ENCODE measurements around the gene CFAP45. TPM values are rescaled to one million over a fixed set of nuclear protein-coding genes. Genes with fewer than 3 reads are reported as not detected.

Gene CFAP45
- total RNA-seq, 1 experiment from 2014 or later, result 0.48 TPM

- TF ChIP-seq CREM (CRISPR knock-in tag; IDR thresholded peaks at IDR 0.05) (no peak), NR3C1 (CRISPR knock-in tag; conservative IDR thresholded peaks at IDR 0.05; ENCODE audit: low read depth) (no peak), FOXJ3 (CRISPR knock-in tag; IDR thresholded peaks at IDR 0.05; ENCODE audit: borderline replicate concordance) (no peak), AR (CRISPR knock-in tag; IDR thresholded peaks at IDR 0.05) (no peak)
Measured at GRCh38 chr1:159870704-159871103, 29.3 kb downstream of the CFAP45 start (continued).

GRCh38 chr1:159869607-159870006 lies 30.4 kb downstream of the CFAP45 start:
- DNase-seq (ENCODE audit: low spot score), result no peak
- ATAC-seq, result no peak
- H3K4me3 Mint-ChIP-seq, result no peak overlapping the region
- TF ChIP-seq ZNF317 (CRISPR knock-in tag; IDR thresholded peaks at IDR 0.05; ENCODE audit: borderline replicate concordance, low read depth) (no peak), HMGA2 (CRISPR knock-in tag; IDR thresholded peaks at IDR 0.05) (no peak), ATF3 (CRISPR knock-in tag; conservative IDR thresholded peaks at IDR 0.05) (no peak), USF2 (CRISPR knock-in tag; IDR thresholded peaks at IDR 0.05) (no peak), E2F1 (CRISPR knock-in tag; IDR thresholded peaks at IDR 0.05) (no peak), MXD4 (CRISPR knock-in tag; IDR thresholded peaks at IDR 0.05; ENCODE audit: borderline replicate concordance) (no peak), EMX1 (CRISPR knock-in tag; IDR thresholded peaks at IDR 0.05) (no peak), PRRX2 (CRISPR knock-in tag; IDR thresholded peaks at IDR 0.05) (no peak), GTF2I (CRISPR knock-in tag; conservative IDR thresholded peaks at IDR 0.05) (no peak), NR3C1 (CRISPR knock-in tag; conservative IDR thresholded peaks at IDR 0.05; ENCODE audit: low read depth) (no peak), ELF4 (CRISPR knock-in tag; IDR thresholded peaks at IDR 0.05; ENCODE audit: low read depth) (no peak), MAX (CRISPR knock-in tag; IDR thresholded peaks at IDR 0.05) (no peak), FOXK1 (CRISPR knock-in tag; IDR thresholded peaks at IDR 0.05) (no peak), ZNF138 (CRISPR knock-in tag; conservative IDR thresholded peaks at IDR 0.05) (no peak), ZSCAN18 (CRISPR knock-in tag; IDR thresholded peaks at IDR 0.05) (no peak), IRF1 (CRISPR knock-in tag; IDR thresholded peaks at IDR 0.05) (no peak), CREB1 (CRISPR knock-in tag; IDR thresholded peaks at IDR 0.05) (no peak), PREB (CRISPR knock-in tag; IDR thresholded peaks at IDR 0.05; ENCODE audit: borderline replicate concordance) (no peak)
- H3K9me3 Mint-ChIP-seq, result no peaks in the 10 kb centered on the region
- no peaks in the 10 kb centered on the region; the same call in 1 of the 2 replicates for H3K27me3 Mint-ChIP-seq (ENCODE audit: low read depth)
- H3K27ac Mint-ChIP-seq, result no peak overlapping the region
- ChIA-PET CTCF (interaction anchor here (2.0 to 2.2 kb wide), 2 partner anchors 18 to 71 kb away, joined by 9 to 11 read pairs; no protein-coding TSS in a partner anchor), POLR2A (no interaction called here)
- peaks cover 4% of the 10 kb centered on the region for H3K4me1 Mint-ChIP-seq
- H3K36me3 Mint-ChIP-seq, result no peaks in the 10 kb centered on the region
